IMR-90 (cell line): ENCODE results near the gene FOXN3.

Source experiments
- MAZ ChIP-seq: IDR thresholded peaks from 2 replicates; pipeline ENCODE4 v1.6.1; 2012; ENCODE audit warnings: low read depth, mild to moderate bottlenecking, low read length, improper control_type of control experiment, moderate library complexity, borderline replicate concordance
- POLR2A ChIP-seq: IDR thresholded peaks from 2 replicates; pipeline ENCODE4 v1.6.1; 2012; ENCODE audit warnings: mild to moderate bottlenecking, low read depth, low read length
- RFX5 ChIP-seq: IDR thresholded peaks from 2 replicates; pipeline ENCODE4 v1.8.0; 2012; ENCODE audit warnings: low read depth, mild to moderate bottlenecking, low read length, moderate library complexity
- TF ChIP-seq, protein P1 (sequence below): conservative IDR thresholded peaks from 2 replicates; pipeline ENCODE4 v1.5.1; 2012; ENCODE audit warnings: mild to moderate bottlenecking, low read depth, low read length, improper control_type of control experiment

DNA sequence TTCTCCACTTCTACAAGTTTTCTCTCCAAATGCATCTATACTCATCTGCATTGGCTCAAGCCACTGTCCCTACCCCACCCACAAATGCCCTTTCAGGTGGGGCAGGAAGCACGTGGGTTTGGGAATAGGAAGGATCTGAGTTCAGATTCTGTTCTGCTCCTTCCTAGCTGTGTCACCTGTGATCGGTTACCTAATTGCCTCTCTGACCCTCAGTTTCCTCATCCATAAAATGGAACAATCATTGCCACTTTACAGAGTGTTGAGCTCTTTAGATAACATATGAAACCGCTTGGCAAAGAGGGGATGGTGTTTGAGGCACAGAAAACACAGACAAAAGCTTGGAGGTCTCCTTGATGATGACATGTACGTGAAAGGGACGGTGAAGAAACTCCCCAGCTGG, 34.5 kb downstream of the FOXN3 start:
- TF ChIP-seq RFX5 (no peak), POLR2A (no peak), MAZ (no peak)
- TF ChIP-seq, protein P1, sequence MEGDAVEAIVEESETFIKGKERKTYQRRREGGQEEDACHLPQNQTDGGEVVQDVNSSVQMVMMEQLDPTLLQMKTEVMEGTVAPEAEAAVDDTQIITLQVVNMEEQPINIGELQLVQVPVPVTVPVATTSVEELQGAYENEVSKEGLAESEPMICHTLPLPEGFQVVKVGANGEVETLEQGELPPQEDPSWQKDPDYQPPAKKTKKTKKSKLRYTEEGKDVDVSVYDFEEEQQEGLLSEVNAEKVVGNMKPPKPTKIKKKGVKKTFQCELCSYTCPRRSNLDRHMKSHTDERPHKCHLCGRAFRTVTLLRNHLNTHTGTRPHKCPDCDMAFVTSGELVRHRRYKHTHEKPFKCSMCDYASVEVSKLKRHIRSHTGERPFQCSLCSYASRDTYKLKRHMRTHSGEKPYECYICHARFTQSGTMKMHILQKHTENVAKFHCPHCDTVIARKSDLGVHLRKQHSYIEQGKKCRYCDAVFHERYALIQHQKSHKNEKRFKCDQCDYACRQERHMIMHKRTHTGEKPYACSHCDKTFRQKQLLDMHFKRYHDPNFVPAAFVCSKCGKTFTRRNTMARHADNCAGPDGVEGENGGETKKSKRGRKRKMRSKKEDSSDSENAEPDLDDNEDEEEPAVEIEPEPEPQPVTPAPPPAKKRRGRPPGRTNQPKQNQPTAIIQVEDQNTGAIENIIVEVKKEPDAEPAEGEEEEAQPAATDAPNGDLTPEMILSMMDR: no peak
